Stimulated activated naive CD8-positive, alpha-beta T cell treated with anti-CD3 and anti-CD28 coated beads, Interleukin-15, amount 100 ng/mL, for 72 hours (primary cell): Measurements from ENCODE around the gene RXRA.

ENCODE experiments used
- ATAC-seq: fragments of 150-1000 bp; cut with Tn5 transposase; 2 replicates; pipeline ENCODE4 v1.10.0; 2021; ENCODE audit warnings: mild to moderate bottlenecking, moderate library complexity
- DNase-seq, 2 donors: peaks; one replicate each; pipeline ENCODE4 v3.0.0; 2021 to 2022
- H3K27ac Mint-ChIP-seq, 2 donors: one replicate each; pipeline ENCODE4 v1.8.0; 2022; ENCODE audit warnings: mild to moderate bottlenecking in 2 of 2, mixed read lengths in 2 of 2, moderate library complexity in 2 of 2
- H3K27me3 Mint-ChIP-seq: one replicate; pipeline ENCODE4 v1.8.0; 2022; ENCODE audit warnings: mixed read lengths
- H3K4me1 Mint-ChIP-seq: one replicate; pipeline ENCODE4 v1.8.0; 2022; ENCODE audit warnings: mild to moderate bottlenecking, mixed read lengths
- H3K4me3 Mint-ChIP-seq, 2 donors: one replicate each; pipeline ENCODE4 v1.8.0; 2022; ENCODE audit warnings: mild to moderate bottlenecking in 2 of 2, mixed read lengths in 2 of 2, moderate library complexity in 1 of 2
- H3K9me3 Mint-ChIP-seq, 2 donors: one replicate each; pipeline ENCODE4 v1.8.0; 2022; ENCODE audit warnings: mixed read lengths in 2 of 2

The RXRA gene

GRCh38 chr9:134325813-134326723 is at the start of gene RXRA:
RXRA (plus strand) TSS chr9:134326455; CDS start chr9:134326632, 177 bp downstream.
- DNase-seq (peak; percentile 24 to 30), ATAC-seq (peak; percentile 33)
- Mint-ChIP-seq H3K4me3 (peak within 1 kb of the TSS; percentile 59 to 79), H3K27me3 (peaks cover 48% of the 10 kb centered on the region), H3K27ac (no peak within 1 kb of the TSS), H3K4me1 (peaks cover 20% of the 10 kb centered on the region), H3K9me3 (no peaks in the 10 kb centered on the region)

GRCh38 chr9:134278286-134278685 is 48.0 kb upstream of the RXRA start:
- H3K4me1 Mint-ChIP-seq, result no peaks in the 10 kb centered on the region
- no peaks in the 10 kb centered on the region for H3K9me3 Mint-ChIP-seq
- H3K27me3 Mint-ChIP-seq, result peaks cover 20% of the 10 kb centered on the region
- H3K4me3 Mint-ChIP-seq, result no peak overlapping the region
- DNase-seq (no peak), ATAC-seq (no peak)
- H3K27ac Mint-ChIP-seq, result no peak overlapping the region

GRCh38 chr9:134278974-134279640 is 47.1 kb upstream of the RXRA start:
- H3K27me3 Mint-ChIP-seq, result peaks cover 21% of the 10 kb centered on the region
- DNase-seq (no peak), ATAC-seq (no peak)
- H3K4me1 Mint-ChIP-seq, result no peaks in the 10 kb centered on the region
- no peak overlapping the region for H3K4me3 Mint-ChIP-seq
- no peak overlapping the region for H3K27ac Mint-ChIP-seq
- H3K9me3 Mint-ChIP-seq, result no peaks in the 10 kb centered on the region

GRCh38 chr9:134282138-134282650 is 44.1 kb upstream of the RXRA start:
- DNase-seq, result no peak
- no peaks in the 10 kb centered on the region for H3K4me1 Mint-ChIP-seq
- no peak overlapping the region for H3K4me3 Mint-ChIP-seq
- H3K9me3 Mint-ChIP-seq, result no peaks in the 10 kb centered on the region
- H3K27ac Mint-ChIP-seq, result no peak overlapping the region
- no peak for ATAC-seq
- peaks cover 29% of the 10 kb centered on the region for H3K27me3 Mint-ChIP-seq

GRCh38 chr9:134283111-134283515 is 43.1 kb upstream of the RXRA start:
- no peaks in the 10 kb centered on the region for H3K4me1 Mint-ChIP-seq
- DNase-seq, result no peak
- H3K4me3 Mint-ChIP-seq, result no peak overlapping the region
- no peaks in the 10 kb centered on the region for H3K9me3 Mint-ChIP-seq
- H3K27ac Mint-ChIP-seq, result no peak overlapping the region
- peaks cover 34% of the 10 kb centered on the region for H3K27me3 Mint-ChIP-seq
- ATAC-seq, result no peak

- Mint-ChIP-seq H3K9me3 (no peaks in the 10 kb centered on the region), H3K4me1 (no peaks in the 10 kb centered on the region), H3K27me3 (peaks cover 37% of the 10 kb centered on the region), H3K4me3 (no peak overlapping the region), H3K27ac (no peak overlapping the region)
- DNase-seq (no peak), ATAC-seq (no peak)
These were observed 42.5 kb upstream of the RXRA start for GRCh38 chr9:134283692-134284265.

- Mint-ChIP-seq H3K4me1 (no peaks in the 10 kb centered on the region), H3K27me3 (peaks cover 37% of the 10 kb centered on the region), H3K27ac (no peak overlapping the region), H3K9me3 (no peaks in the 10 kb centered on the region), H3K4me3 (no peak overlapping the region)
- ATAC-seq (no peak), DNase-seq (no peak)
These were observed 42.0 kb upstream of the RXRA start for GRCh38 chr9:134284273-134284672.

GRCh38 chr9:134284741-134285140 is 41.5 kb upstream of the RXRA start:
- ATAC-seq (peak; percentile 21), DNase-seq (no peak)
- Mint-ChIP-seq H3K27ac (no peak overlapping the region), H3K27me3 (peaks cover 37% of the 10 kb centered on the region), H3K9me3 (no peaks in the 10 kb centered on the region), H3K4me3 (no peak overlapping the region), H3K4me1 (no peaks in the 10 kb centered on the region)

GRCh38 chr9:134285215-134285845 is 40.9 kb upstream of the RXRA start:
- Mint-ChIP-seq H3K9me3 (no peaks in the 10 kb centered on the region), H3K4me3 (no peak overlapping the region), H3K27me3 (peaks cover 37% of the 10 kb centered on the region), H3K27ac (no peak overlapping the region), H3K4me1 (no peaks in the 10 kb centered on the region)
- no peak for DNase-seq
- ATAC-seq, result no peak

- no peak for ATAC-seq
- no peak overlapping the region for H3K4me3 Mint-ChIP-seq
- H3K27ac Mint-ChIP-seq, result no peak overlapping the region
- no peaks in the 10 kb centered on the region for H3K9me3 Mint-ChIP-seq
- DNase-seq, result no peak
- peaks cover 37% of the 10 kb centered on the region for H3K27me3 Mint-ChIP-seq
- H3K4me1 Mint-ChIP-seq, result no peaks in the 10 kb centered on the region
These were observed 39.6 kb upstream of the RXRA start for GRCh38 chr9:134286471-134287245.

- ATAC-seq (no peak), DNase-seq (no peak)
- Mint-ChIP-seq H3K27me3 (peaks cover 39% of the 10 kb centered on the region), H3K27ac (peak overlapping the region in 1 of 2 donors; percentile 71), H3K4me1 (no peaks in the 10 kb centered on the region), H3K4me3 (no peak overlapping the region), H3K9me3 (no peaks in the 10 kb centered on the region)
These were observed 38.4 kb upstream of the RXRA start for GRCh38 chr9:134287591-134288491.

GRCh38 chr9:134288746-134289145 is 37.5 kb upstream of the RXRA start:
- no peaks in the 10 kb centered on the region for H3K9me3 Mint-ChIP-seq
- peaks cover 41% of the 10 kb centered on the region for H3K27me3 Mint-ChIP-seq
- ATAC-seq (no peak), DNase-seq (no peak)
- no peak overlapping the region for H3K27ac Mint-ChIP-seq
- H3K4me3 Mint-ChIP-seq, result no peak overlapping the region
- peaks cover 8% of the 10 kb centered on the region for H3K4me1 Mint-ChIP-seq

- ATAC-seq, result no peak
- H3K9me3 Mint-ChIP-seq, result no peaks in the 10 kb centered on the region
- H3K27me3 Mint-ChIP-seq, result peaks cover 39% of the 10 kb centered on the region
- H3K4me3 Mint-ChIP-seq, result no peak overlapping the region
- H3K4me1 Mint-ChIP-seq, result peaks cover 13% of the 10 kb centered on the region
- no peak for DNase-seq
- H3K27ac Mint-ChIP-seq, result no peak overlapping the region
These were observed 36.9 kb upstream of the RXRA start for GRCh38 chr9:134289241-134289875.
